H9 (cell line): ENCODE data around the gene NONO. TPM values are rescaled to one million over a fixed set of nuclear protein-coding genes. Genes with fewer than 3 reads are reported as not detected.
"Not testable (repeated sequence)": the region's sequence is repeated elsewhere in the genome, so short reads cannot be mapped to it uniquely, and the experiment has no call there.

Experiments used
- DNase-seq: peaks from one replicate; pipeline ENCODE4 v3.0.0-alpha.2; 2017
- H2AFZ ChIP-seq: one replicate; pipeline ENCODE4 v1.6.1; 2013; ENCODE audit warnings: mild to moderate bottlenecking, low read length, control low read depth, moderate library complexity
- H2AK5ac ChIP-seq: 2 replicates; pipeline ENCODE4 v1.6.1; 2013; ENCODE audit warnings: low read length, control low read depth, mixed read lengths; ENCODE audit not compliant: insufficient read length
- H2BK120ac ChIP-seq: one replicate; pipeline ENCODE4 v1.6.1; 2013; ENCODE audit warnings: low read depth, mild to moderate bottlenecking, low read length, control low read depth, inconsistent platforms; ENCODE audit not compliant: poor library complexity, severe bottlenecking
- H2BK12ac ChIP-seq: 2 replicates; pipeline ENCODE4 v1.6.1; 2013; ENCODE audit warnings: low read length, control low read depth, mixed read lengths, low read depth; ENCODE audit not compliant: insufficient read length
- H2BK15ac ChIP-seq: 2 replicates; pipeline ENCODE4 v1.6.1; 2013; ENCODE audit warnings: low read depth, low read length, control low read depth
- H2BK20ac ChIP-seq: one replicate; pipeline ENCODE4 v1.6.1; 2013; ENCODE audit warnings: low read depth, mild to moderate bottlenecking, low read length, control low read depth, inconsistent platforms; ENCODE audit not compliant: poor library complexity, severe bottlenecking
- H2BK5ac ChIP-seq: 2 replicates; pipeline ENCODE4 v1.6.1; 2013; ENCODE audit warnings: low read length, control low read depth, mixed read lengths; ENCODE audit not compliant: insufficient read length
- H3K14ac ChIP-seq: 2 replicates; pipeline ENCODE4 v1.6.1; 2013; ENCODE audit warnings: low read length, control low read depth; ENCODE audit not compliant: insufficient read depth
- H3K18ac ChIP-seq: 2 replicates; pipeline ENCODE4 v1.6.1; 2013; ENCODE audit warnings: low read depth, mild to moderate bottlenecking, mixed read lengths, low read length, control low read depth; ENCODE audit not compliant: insufficient read length
- H3K23ac ChIP-seq: 2 replicates; pipeline ENCODE4 v1.6.1; 2013; ENCODE audit warnings: low read length, control low read depth, mixed read lengths, low read depth; ENCODE audit not compliant: insufficient read length
- H3K23me2 ChIP-seq: 2 replicates; pipeline ENCODE4 v1.6.1; 2013; ENCODE audit warnings: low read depth, mild to moderate bottlenecking, mixed read lengths, low read length, control low read depth; ENCODE audit not compliant: insufficient read length, poor library complexity, severe bottlenecking
- H3K27ac ChIP-seq: 2 replicates; pipeline ENCODE4 v1.5.1; 2013; ENCODE audit warnings: low read length, control low read depth, mixed read lengths, low read depth; ENCODE audit not compliant: insufficient read length
- H3K27me3 ChIP-seq: 2 replicates; pipeline ENCODE4 v1.6.1; 2013; ENCODE audit warnings: low read length, control low read depth, inconsistent platforms; ENCODE audit not compliant: insufficient read depth
- H3K4ac ChIP-seq: 2 replicates; pipeline ENCODE4 v1.6.1; 2013; ENCODE audit warnings: low read depth, mild to moderate bottlenecking, control low read depth, inconsistent platforms, low read length, moderate library complexity
- H3K4me1 ChIP-seq: 2 replicates; pipeline ENCODE4 v1.6.1; 2013; ENCODE audit warnings: low read length, control low read depth, inconsistent platforms; ENCODE audit not compliant: insufficient read depth
- H3K4me2 ChIP-seq: 2 replicates; pipeline ENCODE4 v1.6.1; 2013; ENCODE audit warnings: low read length, control low read depth, mixed read lengths; ENCODE audit not compliant: insufficient read length, insufficient read depth
- H3K56ac ChIP-seq: 2 replicates; pipeline ENCODE4 v1.6.1; 2013; ENCODE audit warnings: low read depth, mild to moderate bottlenecking, mixed read lengths, low read length, control low read depth; ENCODE audit not compliant: insufficient read length
- H3K79me1 ChIP-seq: 2 replicates; pipeline ENCODE4 v1.6.1; 2013; ENCODE audit warnings: low read depth, mild to moderate bottlenecking, moderate library complexity, low read length, control low read depth, inconsistent platforms; ENCODE audit not compliant: insufficient read depth, poor library complexity, severe bottlenecking
- H3K79me2 ChIP-seq: 2 replicates; pipeline ENCODE4 v1.6.1; 2013; ENCODE audit warnings: low read length, control low read depth, inconsistent platforms; ENCODE audit not compliant: insufficient read depth
- H3K9ac ChIP-seq: 2 replicates; pipeline ENCODE4 v1.6.1; 2013; ENCODE audit warnings: low read length, control low read depth, mixed read lengths; ENCODE audit not compliant: insufficient read length; ENCODE audit errors: extremely low read depth
- H3K9me3 ChIP-seq: one replicate; pipeline ENCODE4 v1.6.1; 2013; ENCODE audit warnings: low read depth, low read length, inconsistent platforms; ENCODE audit not compliant: control insufficient read depth
- H3T11ph ChIP-seq: one replicate; pipeline ENCODE4 v1.6.1; 2013; ENCODE audit warnings: mild to moderate bottlenecking, low read length, control low read depth, inconsistent platforms
- H4K20me1 ChIP-seq: one replicate; pipeline ENCODE4 v1.6.1; 2013; ENCODE audit not compliant: control insufficient read depth, insufficient read length, insufficient read depth
- H4K5ac ChIP-seq: 2 replicates; pipeline ENCODE4 v1.6.1; 2013; ENCODE audit warnings: low read depth, mild to moderate bottlenecking, mixed read lengths, low read length, control low read depth; ENCODE audit not compliant: insufficient read length
- H4K8ac ChIP-seq: replicated peaks from 2 replicates; pipeline ENCODE4 v1.6.1; 2013; ENCODE audit warnings: low read length, control low read depth, mixed read lengths, low read depth; ENCODE audit not compliant: insufficient read length
- H4K91ac ChIP-seq: 2 replicates; pipeline ENCODE4 v1.6.1; 2013; ENCODE audit warnings: low read depth, mild to moderate bottlenecking, moderate library complexity, mixed read lengths, low read length, control low read depth; ENCODE audit not compliant: insufficient read length
- H3K27ac Mint-ChIP-seq, 3 experiments: 2 replicates in 2 of 3; 3 replicates in 1 of 3; pipeline ENCODE4 v1.8.0; 2020 to 2021; ENCODE audit warnings: mixed read lengths in 3 of 3, mild to moderate bottlenecking in 1 of 3, moderate library complexity in 1 of 3
- H3K27me3 Mint-ChIP-seq: 2 replicates; pipeline ENCODE4 v1.8.0; 2021; ENCODE audit warnings: low read depth, mild to moderate bottlenecking, moderate library complexity, mixed read lengths
- H3K36me3 Mint-ChIP-seq, 3 experiments: 2 replicates in 2 of 3; 3 replicates in 1 of 3; pipeline ENCODE4 v1.8.0; 2020 to 2021; ENCODE audit warnings: low read depth in 3 of 3, mixed read lengths in 3 of 3; ENCODE audit not compliant: insufficient read depth in 1 of 3
- H3K4me1 Mint-ChIP-seq, 2 experiments: 2 replicates each; pipeline ENCODE4 v1.8.0; 2020; ENCODE audit warnings: mixed read lengths in 2 of 2
- H3K4me3 Mint-ChIP-seq, 2 experiments: 2 replicates in 1 of 2; 3 replicates in 1 of 2; pipeline ENCODE4 v1.8.0; 2020 to 2021; ENCODE audit warnings: mild to moderate bottlenecking in 2 of 2, mixed read lengths in 2 of 2, moderate library complexity in 1 of 2
- H3K9me3 Mint-ChIP-seq, 2 experiments: 2 replicates in 1 of 2; 3 replicates in 1 of 2; pipeline ENCODE4 v1.8.0; 2020; ENCODE audit warnings: mild to moderate bottlenecking in 2 of 2, mixed read lengths in 2 of 2, moderate library complexity in 1 of 2
- WGBS: extraction: QIAGEN DNeasy Blood & Tissue Kit; methylation state at CpG from one replicate; pipeline ENCODE4 v1.1.7; 2013; ENCODE audit warnings: missing lambda C conversion rate, low lambda C conversion rate, mixed read lengths; ENCODE audit not compliant: insufficient read length; ENCODE audit errors: extremely low coverage; 5-methylcytosine and 5-hydroxymethylcytosine counted together
- total RNA-seq: library from RNA; stranded (reverse); gene quantifications from 2 replicates; pipeline ENCODE4 v1.2.1, GENCODE V29; 2021
- TF ChIP-seq, protein P1 (sequence below): fragments of 200-600 bp; sonication (generic); conservative IDR thresholded peaks from 3 replicates; pipeline ENCODE4 v1.8.0; 2021; ENCODE audit warnings: antibody characterized with exemption, mild to moderate bottlenecking

The NONO gene
- total RNA-seq, 1 experiment from 2014 or later, result 703 TPM

DNA sequence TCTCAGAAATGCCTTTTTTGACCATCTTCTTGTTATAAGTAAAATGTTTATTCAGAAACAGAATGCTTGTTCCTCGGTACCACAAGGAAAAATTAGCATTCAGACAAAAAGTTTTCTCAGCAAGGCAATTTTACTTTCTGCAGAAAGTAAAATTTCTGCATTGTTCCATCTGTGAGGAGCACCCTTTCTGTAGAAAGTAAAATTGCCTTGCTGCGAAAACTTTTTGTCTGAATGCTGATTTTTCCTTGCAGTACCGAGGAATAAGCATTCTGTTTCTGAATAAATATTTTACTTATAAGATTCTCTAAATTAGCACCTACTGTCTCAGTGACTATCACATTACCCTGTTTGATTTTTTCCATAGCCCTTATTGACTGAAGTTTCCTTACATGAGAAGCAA, 43.0 kb downstream of the NONO start:
- Histone ChIP-seq H3K79me2 (no peaks in the 10 kb centered on the region), H3K18ac (no peak overlapping the region), H3K56ac (no peak overlapping the region), H3K4me1 (no peaks in the 10 kb centered on the region), H2BK15ac (no peak overlapping the region), H3K4me2 (no peak overlapping the region), H3T11ph (no peak overlapping the region), H3K27me3 (no peaks in the 10 kb centered on the region), H3K9ac (no peak overlapping the region), H2AK5ac (no peak overlapping the region), H3K27ac (no peak overlapping the region), H3K4ac (no peak overlapping the region), H3K23ac (no peak overlapping the region), H4K8ac (no peak overlapping the region), H3K14ac (no peak overlapping the region), H2BK20ac (no peak overlapping the region), H2BK120ac (no peak overlapping the region), H2AFZ (no peak overlapping the region), H4K20me1 (no peaks in the 10 kb centered on the region), H2BK12ac (no peak overlapping the region), H2BK5ac (no peak overlapping the region), H4K5ac (no peak overlapping the region), H4K91ac (no peak overlapping the region), H3K23me2 (no peaks in the 10 kb centered on the region), H3K79me1 (no peaks in the 10 kb centered on the region), H3K9me3 (no peaks in the 10 kb centered on the region)
- no peak overlapping the region for H3K27ac Mint-ChIP-seq
- H3K36me3 Mint-ChIP-seq, result peaks cover 20 to 26% (median 24%) of the 10 kb centered on the region in 3 experiments
- no peak for DNase-seq
- no peaks in the 10 kb centered on the region for H3K27me3 Mint-ChIP-seq
- peaks cover 61 to 64% of the 10 kb centered on the region in 2 experiments for H3K9me3 Mint-ChIP-seq
- TF ChIP-seq, protein P1, sequence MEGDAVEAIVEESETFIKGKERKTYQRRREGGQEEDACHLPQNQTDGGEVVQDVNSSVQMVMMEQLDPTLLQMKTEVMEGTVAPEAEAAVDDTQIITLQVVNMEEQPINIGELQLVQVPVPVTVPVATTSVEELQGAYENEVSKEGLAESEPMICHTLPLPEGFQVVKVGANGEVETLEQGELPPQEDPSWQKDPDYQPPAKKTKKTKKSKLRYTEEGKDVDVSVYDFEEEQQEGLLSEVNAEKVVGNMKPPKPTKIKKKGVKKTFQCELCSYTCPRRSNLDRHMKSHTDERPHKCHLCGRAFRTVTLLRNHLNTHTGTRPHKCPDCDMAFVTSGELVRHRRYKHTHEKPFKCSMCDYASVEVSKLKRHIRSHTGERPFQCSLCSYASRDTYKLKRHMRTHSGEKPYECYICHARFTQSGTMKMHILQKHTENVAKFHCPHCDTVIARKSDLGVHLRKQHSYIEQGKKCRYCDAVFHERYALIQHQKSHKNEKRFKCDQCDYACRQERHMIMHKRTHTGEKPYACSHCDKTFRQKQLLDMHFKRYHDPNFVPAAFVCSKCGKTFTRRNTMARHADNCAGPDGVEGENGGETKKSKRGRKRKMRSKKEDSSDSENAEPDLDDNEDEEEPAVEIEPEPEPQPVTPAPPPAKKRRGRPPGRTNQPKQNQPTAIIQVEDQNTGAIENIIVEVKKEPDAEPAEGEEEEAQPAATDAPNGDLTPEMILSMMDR, result no peak
- H3K4me3 Mint-ChIP-seq, result no peak overlapping the region
- WGBS, result no CpG with 5 or more reads among the region's 3 CpGs
- H3K4me1 Mint-ChIP-seq, result no peaks in the 10 kb centered on the region

GRCh38 chrX:71349151-71349665, 65.8 kb downstream of the NONO start:
- not testable (repeated sequence) for H2AFZ ChIP-seq, H2BK20ac ChIP-seq, H4K91ac ChIP-seq, H3K56ac ChIP-seq, H3K27ac Mint-ChIP-seq, H3K23me2 ChIP-seq, H3K18ac ChIP-seq, H3K4ac ChIP-seq, H4K20me1 ChIP-seq, DNase-seq, H3K27me3 ChIP-seq, H3K27ac ChIP-seq, H3K79me2 ChIP-seq, H3T11ph ChIP-seq, H3K23ac ChIP-seq, H3K79me1 ChIP-seq, H2BK5ac ChIP-seq, H2AK5ac ChIP-seq, H3K4me2 ChIP-seq, H4K5ac ChIP-seq, H2BK12ac ChIP-seq, H3K27me3 Mint-ChIP-seq, H3K4me1 ChIP-seq, H2BK120ac ChIP-seq, H4K8ac ChIP-seq, H3K14ac ChIP-seq, H3K9ac ChIP-seq, H2BK15ac ChIP-seq, H3K4me3 Mint-ChIP-seq, H3K36me3 Mint-ChIP-seq, H3K4me1 Mint-ChIP-seq
- peaks cover 31 to 33% of the 10 kb centered on the region in 2 experiments for H3K9me3 Mint-ChIP-seq
- H3K9me3 ChIP-seq, result peaks cover 16% of the 10 kb centered on the region
- no CpG with 5 or more reads among the region's 5 CpGs for WGBS
